ENCODE results near the gene FOSL2. TPM values are rescaled to one million over a fixed set of nuclear protein-coding genes. Genes with fewer than 3 reads are reported as not detected.

FOSL2 gene
- total and polyA plus RNA-seq, 2 donors (not counting 1 experiment from before 2014, with no cell fraction given) = 2.5 to 37.7 TPM

GRCh38 chr2:28394997-28395333 is 2.3 kb downstream of the FOSL2 start:
- Histone ChIP-seq H3K4me3 (ENCODE audit: control extremely low read depth in 1 of 5, extremely low read depth in 1 of 5, insufficient read depth in 1 of 5, low read depth in 2 of 5, low read length in 4 of 5) (peak overlapping the region in 1 of 5 experiments; percentile 85), H3K27me3 (replicated peaks in 1 of 4; ENCODE audit: control extremely low read depth in 1 of 4, control insufficient read depth in 3 of 4, insufficient read depth in 4 of 4, low read length in 3 of 4) (peaks cover 0 to 27% (median 4%) of the 10 kb centered on the region in 4 experiments), H3K9me3 (ENCODE audit: control extremely low read depth in 1 of 3, control insufficient read depth in 2 of 3, insufficient read depth in 1 of 3, low read length in 2 of 3) (no peaks in the 10 kb centered on the region), H2AFZ (ENCODE audit: insufficient read depth, low read depth, low read length, poor library complexity, severe bottlenecking) (no peak overlapping the region), H3K79me2 (ENCODE audit: control insufficient read depth, insufficient read depth, low read length) (no peaks in the 10 kb centered on the region), H3K4me1 (ENCODE audit: control insufficient read depth in 2 of 2, insufficient read depth in 2 of 2, low read length in 2 of 2) (peaks cover 16 to 17% of the 10 kb centered on the region in 2 donors), H4K20me1 (ENCODE audit: control insufficient read depth, insufficient read depth, low read length, poor library complexity, severe bottlenecking) (no peaks in the 10 kb centered on the region), H3K4me2 (replicated peaks; ENCODE audit: low read depth, low read length, poor library complexity, severe bottlenecking) (no peak overlapping the region), H3K9ac (ENCODE audit: low read length) (no peak overlapping the region), H3K27ac (ENCODE audit: low read length in 2 of 2) (no peak overlapping the region), H3K36me3 (replicated peaks in 1 of 2; ENCODE audit: control extremely low read depth in 1 of 2, control insufficient read depth in 1 of 2, extremely low read depth in 1 of 2, insufficient read depth in 2 of 2, low read length in 1 of 2) (no peaks in the 10 kb centered on the region)
- Mint-ChIP-seq H3K4me1 (peaks cover 22% of the 10 kb centered on the region), H3K27ac (no peak overlapping the region), H3K9me3 (ENCODE audit: insufficient read depth) (no peaks in the 10 kb centered on the region), H3K27me3 (peaks cover 11% of the 10 kb centered on the region), H3K4me3 (no peak overlapping the region)
- intact Hi-C loops (cut with micrococcal nuclease) = loop anchor here (5.0 to 10.0 kb wide), 5 partner anchors 500 to 1750 kb away; partner anchors contain the start of genes CAD, MPV17, MRPL33 and WDR43
- ATAC-seq (ENCODE audit: low read depth) = no peak
- POLR2A ChIA-PET = no interaction called here
- no peak for DNase-seq
- no CpG with 5 or more reads among the region's 7 CpGs for WGBS (ENCODE audit: insufficient coverage)
- CTCF ChIA-PET = interaction anchor here (0.5 kb wide), 1 partner anchor 478 kb away, joined by 5 read pairs; no protein-coding TSS in a partner anchor
- no peak for TF ChIP-seq EZH2 (IDR thresholded peaks at IDR 0.05; ENCODE audit: borderline replicate concordance, insufficient read depth, low read depth, low read length, poor library complexity, severe bottlenecking)
- no peak for TF ChIP-seq CTCF (IDR thresholded peaks at IDR 0.05)

GRCh38 chr2:28395334-28396061 is 2.8 kb downstream of the FOSL2 start:
- DNase-seq (no peak), ATAC-seq (ENCODE audit: low read depth) (no peak)
- Mint-ChIP-seq H3K4me3 (no peak overlapping the region), H3K27ac (no peak overlapping the region), H3K27me3 (peaks cover 11% of the 10 kb centered on the region), H3K9me3 (ENCODE audit: insufficient read depth) (no peaks in the 10 kb centered on the region), H3K4me1 (peaks cover 20% of the 10 kb centered on the region)
- Histone ChIP-seq H2AFZ (ENCODE audit: insufficient read depth, low read depth, low read length, poor library complexity, severe bottlenecking) (no peak overlapping the region), H3K36me3 (replicated peaks in 1 of 2; ENCODE audit: control extremely low read depth in 1 of 2, control insufficient read depth in 1 of 2, extremely low read depth in 1 of 2, insufficient read depth in 2 of 2, low read length in 1 of 2) (no peaks in the 10 kb centered on the region), H3K4me2 (replicated peaks; ENCODE audit: low read depth, low read length, poor library complexity, severe bottlenecking) (no peak overlapping the region), H3K4me3 (ENCODE audit: control extremely low read depth in 1 of 5, extremely low read depth in 1 of 5, insufficient read depth in 1 of 5, low read depth in 2 of 5, low read length in 4 of 5) (peak overlapping the region in 1 of 5 experiments; percentile 85), H3K4me1 (ENCODE audit: control insufficient read depth in 2 of 2, insufficient read depth in 2 of 2, low read length in 2 of 2) (peaks cover 13 to 15% of the 10 kb centered on the region in 2 donors), H3K27ac (ENCODE audit: low read length in 2 of 2) (peak overlapping the region in 1 of 2 donors; percentile 17), H3K9me3 (ENCODE audit: control extremely low read depth in 1 of 3, control insufficient read depth in 2 of 3, insufficient read depth in 1 of 3, low read length in 2 of 3) (no peaks in the 10 kb centered on the region), H3K79me2 (ENCODE audit: control insufficient read depth, insufficient read depth, low read length) (no peaks in the 10 kb centered on the region), H3K27me3 (replicated peaks in 1 of 4; ENCODE audit: control extremely low read depth in 1 of 4, control insufficient read depth in 3 of 4, insufficient read depth in 4 of 4, low read length in 3 of 4) (peaks cover 0 to 26% (median 4%) of the 10 kb centered on the region in 4 experiments), H3K9ac (ENCODE audit: low read length) (no peak overlapping the region), H4K20me1 (ENCODE audit: control insufficient read depth, insufficient read depth, low read length, poor library complexity, severe bottlenecking) (no peaks in the 10 kb centered on the region)
- ChIA-PET POLR2A (interaction anchor here (0.6 kb wide), 1 partner anchor 695 kb away, joined by 3 read pairs; no protein-coding TSS in a partner anchor), CTCF (interaction anchor here (0.5 to 2.0 kb wide), 5 partner anchors 479 to 1199 kb away, joined by 3 to 15 read pairs (median 6); no protein-coding TSS in a partner anchor)
- 44% methylated on average over 15 of the region's 15 CpGs for WGBS (ENCODE audit: insufficient coverage)
- no peak for TF ChIP-seq EZH2 (IDR thresholded peaks at IDR 0.05; ENCODE audit: borderline replicate concordance, insufficient read depth, low read depth, low read length, poor library complexity, severe bottlenecking)
- no peak for TF ChIP-seq CTCF (IDR thresholded peaks at IDR 0.05)
- intact Hi-C loops (cut with micrococcal nuclease) = loop anchor here (1.0 to 10.0 kb wide), 3 partner anchors 499 to 1749 kb away; partner anchors contain the start of genes WDR43 and YPEL5
